Stimulated activated CD4-positive, alpha-beta T cell treated with anti-CD3 and anti-CD28 coated beads, Interleukin-1b, Interleukin-23, amount 100 ng/mL, for 1 hour (primary cell): Measurements from ENCODE around the gene KCNE2.
"Not testable (repeated sequence)": the region's sequence is repeated elsewhere in the genome, so short reads cannot be mapped to it uniquely, and the experiment has no call there.

Source experiments
- DNase-seq, 2 donors: peaks; one replicate each; pipeline ENCODE4 v3.0.0-alpha.2; 2020; ENCODE audit warnings: low read depth in 2 of 2

Gene KCNE2

GRCh38 chr21:34407294-34407693 lies 43.5 kb downstream of the KCNE2 start:
- not testable (repeated sequence) for DNase-seq

GRCh38 chr21:34417448-34418077 lies 53.8 kb downstream of the KCNE2 start:
- not testable (repeated sequence) for DNase-seq
